ENCODE measurements around the gene MALAT1. TPM values are rescaled to one million over a fixed set of nuclear protein-coding genes. Genes with fewer than 3 reads are reported as not detected.

The MALAT1 gene
- total RNA-seq, 1 donor, result 2,681 TPM

- no peak for DNase-seq (ENCODE audit: low read depth in 2 of 3, low spot score in 2 of 3)
These were observed 38.9 kb downstream of the MALAT1 start for GRCh38 chr11:65537620-65538231.

- DNase-seq (ENCODE audit: low read depth in 2 of 3, low spot score in 2 of 3), result no peak
These were observed 39.5 kb downstream of the MALAT1 start for GRCh38 chr11:65538232-65538914.

- no peak for DNase-seq (ENCODE audit: low read depth in 2 of 3, low spot score in 2 of 3)
These were observed 40.3 kb downstream of the MALAT1 start for GRCh38 chr11:65538915-65539743.

GRCh38 chr11:65539744-65540289 is 41.0 kb downstream of the MALAT1 start:
- no peak for DNase-seq (ENCODE audit: low read depth in 2 of 3, low spot score in 2 of 3)

- peak; percentile 86 to 88 (median 87) for DNase-seq (ENCODE audit: low read depth in 2 of 3, low spot score in 2 of 3)
These were observed 41.6 kb downstream of the MALAT1 start for GRCh38 chr11:65540290-65541092.

GRCh38 chr11:65541093-65541982 is 42.5 kb downstream of the MALAT1 start:
- DNase-seq (ENCODE audit: low read depth in 2 of 3, low spot score in 2 of 3), result no peak

- no peak for DNase-seq (ENCODE audit: low read depth in 2 of 3, low spot score in 2 of 3)
These were observed 44.0 kb downstream of the MALAT1 start for GRCh38 chr11:65542738-65543390.

- DNase-seq (ENCODE audit: low read depth in 2 of 3, low spot score in 2 of 3), result no peak
These were observed 47.0 kb downstream of the MALAT1 start for GRCh38 chr11:65545853-65546216.

GRCh38 chr11:65546217-65546958 is 47.5 kb downstream of the MALAT1 start:
- peak; percentile 91 to 96 (median 96) for DNase-seq (ENCODE audit: low read depth in 2 of 3, low spot score in 2 of 3)

GRCh38 chr11:65547446-65548125 is 48.7 kb downstream of the MALAT1 start:
- no peak for DNase-seq (ENCODE audit: low read depth in 2 of 3, low spot score in 2 of 3)

GRCh38 chr11:65548395-65548794 is 49.5 kb downstream of the MALAT1 start:
- DNase-seq (ENCODE audit: low read depth in 2 of 3, low spot score in 2 of 3), result no peak

- no peak for DNase-seq (ENCODE audit: low read depth in 2 of 3, low spot score in 2 of 3)
These were observed 50.3 kb downstream of the MALAT1 start for GRCh38 chr11:65549096-65549495.

GRCh38 chr11:65551572-65552387 is 52.9 kb downstream of the MALAT1 start:
- DNase-seq (ENCODE audit: low read depth in 2 of 3, low spot score in 2 of 3), result peak in 2 of 3 donors; percentile 65 to 70

GRCh38 chr11:65552388-65552951 is 53.6 kb downstream of the MALAT1 start:
- no peak for DNase-seq (ENCODE audit: low read depth in 2 of 3, low spot score in 2 of 3)

- peak in 2 of 3 donors; percentile 90 to 93 for DNase-seq (ENCODE audit: low read depth in 2 of 3, low spot score in 2 of 3)
These were observed 54.6 kb downstream of the MALAT1 start for GRCh38 chr11:65553301-65554001.
